Liver (tissue), 3 donors: ENCODE measurements around the gene MMEL1.
"Not testable (repeated sequence)": the region's sequence is repeated elsewhere in the genome, so short reads cannot be mapped to it uniquely, and the experiment has no call there.

Experiments
- ATF3 ChIP-seq: IDR thresholded peaks from 2 replicates; pipeline ENCODE4 v1.6.1; 2016; ENCODE audit warnings: antibody characterized with exemption
- FOXA2 ChIP-seq: IDR thresholded peaks from 2 replicates; pipeline ENCODE4 v1.6.1; 2016; ENCODE audit warnings: antibody characterized with exemption
- HNF4A ChIP-seq, 2 donors: conservative IDR thresholded peaks; 2 replicates each; pipeline ENCODE4 v1.6.1; 2016; ENCODE audit warnings: antibody characterized with exemption in 2 of 2, mild to moderate bottlenecking in 2 of 2
- HNF4G ChIP-seq: IDR thresholded peaks from 2 replicates; pipeline ENCODE4 v1.6.1; 2016; ENCODE audit warnings: antibody characterized with exemption
- JUND ChIP-seq, 2 donors: IDR thresholded peaks; 2 replicates each; pipeline ENCODE4 v1.6.1; 2016; ENCODE audit warnings: antibody characterized with exemption in 2 of 2
- MAX ChIP-seq: IDR thresholded peaks from 2 replicates; pipeline ENCODE4 v1.6.1; 2016; ENCODE audit warnings: antibody characterized with exemption
- RAD21 ChIP-seq, 2 donors: IDR thresholded peaks; 2 replicates each; pipeline ENCODE4 v1.6.1; 2016; ENCODE audit warnings: antibody characterized with exemption in 2 of 2, mild to moderate bottlenecking in 2 of 2
- REST ChIP-seq: IDR thresholded peaks from 2 replicates; pipeline ENCODE4 v1.6.1; 2016; ENCODE audit warnings: antibody characterized with exemption, mild to moderate bottlenecking
- RXRA ChIP-seq, 2 donors: IDR thresholded peaks; 2 replicates each; pipeline ENCODE4 v1.6.1; 2017 to 2018; ENCODE audit warnings: antibody characterized with exemption in 2 of 2, mild to moderate bottlenecking in 1 of 2
- SP1 ChIP-seq: IDR thresholded peaks from 2 replicates; pipeline ENCODE4 v1.6.1; 2018; ENCODE audit warnings: antibody characterized with exemption, mild to moderate bottlenecking
- TAF1 ChIP-seq: conservative IDR thresholded peaks from 2 replicates; pipeline ENCODE4 v1.6.1; 2016; ENCODE audit warnings: antibody characterized with exemption, mild to moderate bottlenecking
- YY1 ChIP-seq: IDR thresholded peaks from 2 replicates; pipeline ENCODE4 v1.6.1; 2016; ENCODE audit warnings: antibody characterized with exemption, mild to moderate bottlenecking
- TF ChIP-seq, protein P1 (sequence below): fragments of 150-350 bp; IDR thresholded peaks from 2 replicates; pipeline ENCODE4 v1.5.1; 2017; ENCODE audit warnings: improper control_type of control experiment, low read depth, low read length; ENCODE audit not compliant: missing input control
- TF ChIP-seq, protein P2 (sequence below): IDR thresholded peaks from 2 replicates; pipeline ENCODE4 v1.6.1; 2016; ENCODE audit warnings: antibody characterized with exemption
- donor health status: healthy.
- donor health status: healthy.

DNA sequence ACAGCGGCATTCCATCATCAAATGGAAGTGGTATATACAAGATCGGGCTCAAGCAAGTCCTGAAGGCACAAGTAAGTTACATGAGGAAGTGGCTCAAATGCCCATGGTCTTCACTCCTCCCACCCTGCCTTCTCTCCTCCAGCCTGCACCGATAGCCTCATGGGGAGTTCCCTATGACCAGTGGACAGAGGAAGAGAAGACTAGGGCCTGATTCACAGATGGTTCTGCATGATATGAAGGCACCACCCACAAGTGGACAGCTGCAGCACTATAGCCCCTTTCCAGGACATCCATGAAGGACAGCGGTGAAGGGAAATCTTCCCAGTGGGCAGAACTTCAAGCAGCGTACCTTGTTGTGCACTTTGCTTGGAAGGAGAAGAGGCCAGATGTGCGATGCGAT, 7.1 kb downstream of the MMEL1 start:
- not testable (repeated sequence) for TF ChIP-seq RAD21 (IDR thresholded peaks at IDR 0.05); RXRA (IDR thresholded peaks at IDR 0.05); HNF4G; REST; MAX; ATF3; JUND (IDR thresholded peaks at IDR 0.05); SP1; YY1; HNF4A (conservative IDR thresholded peaks at IDR 0.05); FOXA2; TAF1
- TF ChIP-seq, protein P1, sequence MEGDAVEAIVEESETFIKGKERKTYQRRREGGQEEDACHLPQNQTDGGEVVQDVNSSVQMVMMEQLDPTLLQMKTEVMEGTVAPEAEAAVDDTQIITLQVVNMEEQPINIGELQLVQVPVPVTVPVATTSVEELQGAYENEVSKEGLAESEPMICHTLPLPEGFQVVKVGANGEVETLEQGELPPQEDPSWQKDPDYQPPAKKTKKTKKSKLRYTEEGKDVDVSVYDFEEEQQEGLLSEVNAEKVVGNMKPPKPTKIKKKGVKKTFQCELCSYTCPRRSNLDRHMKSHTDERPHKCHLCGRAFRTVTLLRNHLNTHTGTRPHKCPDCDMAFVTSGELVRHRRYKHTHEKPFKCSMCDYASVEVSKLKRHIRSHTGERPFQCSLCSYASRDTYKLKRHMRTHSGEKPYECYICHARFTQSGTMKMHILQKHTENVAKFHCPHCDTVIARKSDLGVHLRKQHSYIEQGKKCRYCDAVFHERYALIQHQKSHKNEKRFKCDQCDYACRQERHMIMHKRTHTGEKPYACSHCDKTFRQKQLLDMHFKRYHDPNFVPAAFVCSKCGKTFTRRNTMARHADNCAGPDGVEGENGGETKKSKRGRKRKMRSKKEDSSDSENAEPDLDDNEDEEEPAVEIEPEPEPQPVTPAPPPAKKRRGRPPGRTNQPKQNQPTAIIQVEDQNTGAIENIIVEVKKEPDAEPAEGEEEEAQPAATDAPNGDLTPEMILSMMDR = not testable (repeated sequence)
- TF ChIP-seq, protein P2, sequence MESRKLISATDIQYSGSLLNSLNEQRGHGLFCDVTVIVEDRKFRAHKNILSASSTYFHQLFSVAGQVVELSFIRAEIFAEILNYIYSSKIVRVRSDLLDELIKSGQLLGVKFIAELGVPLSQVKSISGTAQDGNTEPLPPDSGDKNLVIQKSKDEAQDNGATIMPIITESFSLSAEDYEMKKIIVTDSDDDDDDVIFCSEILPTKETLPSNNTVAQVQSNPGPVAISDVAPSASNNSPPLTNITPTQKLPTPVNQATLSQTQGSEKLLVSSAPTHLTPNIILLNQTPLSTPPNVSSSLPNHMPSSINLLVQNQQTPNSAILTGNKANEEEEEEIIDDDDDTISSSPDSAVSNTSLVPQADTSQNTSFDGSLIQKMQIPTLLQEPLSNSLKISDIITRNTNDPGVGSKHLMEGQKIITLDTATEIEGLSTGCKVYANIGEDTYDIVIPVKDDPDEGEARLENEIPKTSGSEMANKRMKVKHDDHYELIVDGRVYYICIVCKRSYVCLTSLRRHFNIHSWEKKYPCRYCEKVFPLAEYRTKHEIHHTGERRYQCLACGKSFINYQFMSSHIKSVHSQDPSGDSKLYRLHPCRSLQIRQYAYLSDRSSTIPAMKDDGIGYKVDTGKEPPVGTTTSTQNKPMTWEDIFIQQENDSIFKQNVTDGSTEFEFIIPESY = not testable (repeated sequence)
